Gastrocnemius medialis (tissue), 4 donors: ENCODE data around the gene SLC9B1. TPM values are rescaled to one million over a fixed set of nuclear protein-coding genes. Genes with fewer than 3 reads are reported as not detected.

Experiments used
- ATAC-seq, 2 donors: fragments of 150-250 bp; one replicate each; pipeline ENCODE4 v1.9.1; 2016
- DNase-seq, 2 donors: peaks; one replicate each; pipeline ENCODE4 v3.0.0-alpha.2; 2019
- H3K27ac ChIP-seq, 4 donors: fragments of 200-600 bp; sonication (generic); 1 replicate in 1 of 4; 2 replicates in 3 of 4; pipeline ENCODE4 v1.5.1; 2016 to 2018; ENCODE audit warnings: mild to moderate bottlenecking in 2 of 4, moderate library complexity in 1 of 4
- H3K27me3 ChIP-seq, 3 donors: fragments of 200-600 bp; sonication (generic) in 2 of 3; 1 replicate in 1 of 3; 2 replicates in 2 of 3; pipeline versions ENCODE4 v1.5.1 to v1.6.0; 2016 to 2019; ENCODE audit warnings: mild to moderate bottlenecking in 1 of 3, moderate library complexity in 1 of 3
- H3K36me3 ChIP-seq, 2 donors: fragments of 200-600 bp; sonication (generic) in 1 of 2; one replicate each; pipeline ENCODE4 v1.5.1; 2017 to 2018
- H3K4me1 ChIP-seq, 2 donors: fragments of 200-600 bp; sonication (generic) in 1 of 2; one replicate each; pipeline ENCODE4 v1.5.1; 2016 to 2017; ENCODE audit warnings: mild to moderate bottlenecking in 2 of 2
- H3K4me3 ChIP-seq, 4 donors: fragments of 200-600 bp; sonication (generic) in 3 of 4; 1 replicate in 1 of 4; 2 replicates in 3 of 4; pipeline ENCODE4 v1.5.1; 2016 to 2019; ENCODE audit warnings: mild to moderate bottlenecking in 2 of 4
- H3K9me3 ChIP-seq, 3 donors: fragments of 200-600 bp; sonication (generic) in 2 of 3; 1 replicate in 1 of 3; 2 replicates in 2 of 3; pipeline ENCODE4 v1.5.1; 2016 to 2019
- POLR2A ChIP-seq, 2 donors: fragments of 450-650 bp; IDR thresholded peaks; one replicate each; pipeline ENCODE4 v1.6.1; 2017; ENCODE audit warnings: antibody characterized with exemption in 2 of 2, mild to moderate bottlenecking in 2 of 2, moderate library complexity in 2 of 2
- in situ Hi-C, 4 donors: fragments of 200-750 bp; cut with MboI; loops; one replicate each; pipeline versions ENCODE4 v1.15.0 to v1.8.0; 2017; ENCODE audit warnings: low sequenced_read_pairs in 4 of 4
- intact Hi-C: fragments of 100-400 bp; cut with DNase I; formaldehyde crosslinking; loops from one replicate; pipeline ENCODE4 v1.15.1; 2023; ENCODE audit warnings: low total_unique reads
- total RNA-seq, 4 donors: library from RNA; depleted of rRNA; stranded (reverse); fragments of >200 nt; gene quantifications; one replicate each; pipeline versions ENCODE4 v1.1.0 to v1.2.3, GENCODE V29; 2016
- TF ChIP-seq, protein P1 (sequence below), 5 experiments: fragments of 450-650 bp in 3 of 5; fragments of 200-600 bp in 2 of 5; sonication (generic) in 2 of 5; IDR thresholded peaks in 4 of 5; conservative IDR thresholded peaks in 1 of 5; 1 replicate in 4 of 5; 2 replicates in 1 of 5; pipeline ENCODE4 v1.5.1; 2016 to 2019; ENCODE audit warnings: antibody characterized with exemption in 5 of 5, mild to moderate bottlenecking in 3 of 5, moderate library complexity in 3 of 5

Gene SLC9B1
- total RNA-seq, 4 donors from 2014 or later: not detected

DNA sequence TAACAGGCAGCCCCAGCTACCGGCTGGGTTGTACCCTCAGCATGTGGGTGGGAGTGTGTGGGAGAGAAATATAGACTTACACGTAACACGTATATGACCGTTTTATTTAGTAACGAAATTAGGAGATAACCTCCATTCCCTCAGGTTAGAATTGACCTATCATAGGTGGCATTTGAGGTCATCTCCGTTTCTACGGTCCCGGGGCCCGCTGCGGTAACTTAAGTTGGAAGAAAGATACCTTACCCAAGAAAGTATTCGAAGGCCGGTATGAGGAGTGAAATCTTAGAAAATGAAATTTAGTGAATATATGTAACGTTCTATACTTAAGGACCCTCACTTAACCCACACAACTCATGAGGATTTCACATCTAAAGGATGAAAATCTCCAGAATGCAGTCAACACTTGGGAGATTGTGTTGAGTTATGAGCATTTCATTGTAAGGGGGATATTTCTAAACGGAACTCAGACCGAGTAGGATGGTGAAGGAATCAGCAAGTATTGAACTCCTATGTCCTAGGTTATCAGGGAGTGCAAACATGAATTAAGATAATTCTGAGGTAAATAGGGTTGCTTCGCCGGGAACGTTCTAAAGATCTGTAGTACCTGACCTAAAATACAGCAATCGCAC is 149.8 kb downstream of the SLC9B1 start:
- in situ Hi-C loops: loop anchor here in 2 of 4 donors (5.0 to 25.0 kb wide), 3 partner anchors 37 to 145 kb away; partner anchors contain the start of genes MANBA (in 1 of the 2) and SLC9B1 (in 1 of the 2)
- Histone ChIP-seq H3K27me3 (no peaks in the 10 kb centered on the region), H3K27ac (peak overlapping the region; percentile 90 to 98 (median 92)), H3K36me3 (no peaks in the 10 kb centered on the region), H3K4me3 (peak overlapping the region; percentile 75 to 86 (median 76)), H3K9me3 (no peaks in the 10 kb centered on the region), H3K4me1 (peaks cover 10 to 15% of the 10 kb centered on the region in 2 donors)
- DNase-seq: no peak
- peak in 1 of 2 donors; percentile 7 for ATAC-seq
- intact Hi-C loops: loop anchor here (1.0 to 10.0 kb wide), 7 partner anchors 42 to 435 kb away; partner anchors contain the start of genes BDH2, MANBA, NFKB1 and SLC9B1
- TF ChIP-seq, protein P1, sequence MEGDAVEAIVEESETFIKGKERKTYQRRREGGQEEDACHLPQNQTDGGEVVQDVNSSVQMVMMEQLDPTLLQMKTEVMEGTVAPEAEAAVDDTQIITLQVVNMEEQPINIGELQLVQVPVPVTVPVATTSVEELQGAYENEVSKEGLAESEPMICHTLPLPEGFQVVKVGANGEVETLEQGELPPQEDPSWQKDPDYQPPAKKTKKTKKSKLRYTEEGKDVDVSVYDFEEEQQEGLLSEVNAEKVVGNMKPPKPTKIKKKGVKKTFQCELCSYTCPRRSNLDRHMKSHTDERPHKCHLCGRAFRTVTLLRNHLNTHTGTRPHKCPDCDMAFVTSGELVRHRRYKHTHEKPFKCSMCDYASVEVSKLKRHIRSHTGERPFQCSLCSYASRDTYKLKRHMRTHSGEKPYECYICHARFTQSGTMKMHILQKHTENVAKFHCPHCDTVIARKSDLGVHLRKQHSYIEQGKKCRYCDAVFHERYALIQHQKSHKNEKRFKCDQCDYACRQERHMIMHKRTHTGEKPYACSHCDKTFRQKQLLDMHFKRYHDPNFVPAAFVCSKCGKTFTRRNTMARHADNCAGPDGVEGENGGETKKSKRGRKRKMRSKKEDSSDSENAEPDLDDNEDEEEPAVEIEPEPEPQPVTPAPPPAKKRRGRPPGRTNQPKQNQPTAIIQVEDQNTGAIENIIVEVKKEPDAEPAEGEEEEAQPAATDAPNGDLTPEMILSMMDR (IDR thresholded peaks at IDR 0.05 in 4 of 5, conservative IDR thresholded peaks at IDR 0.05 in 1 of 5): no peak
- TF ChIP-seq POLR2A (IDR thresholded peaks at IDR 0.05): no peak

DNA sequence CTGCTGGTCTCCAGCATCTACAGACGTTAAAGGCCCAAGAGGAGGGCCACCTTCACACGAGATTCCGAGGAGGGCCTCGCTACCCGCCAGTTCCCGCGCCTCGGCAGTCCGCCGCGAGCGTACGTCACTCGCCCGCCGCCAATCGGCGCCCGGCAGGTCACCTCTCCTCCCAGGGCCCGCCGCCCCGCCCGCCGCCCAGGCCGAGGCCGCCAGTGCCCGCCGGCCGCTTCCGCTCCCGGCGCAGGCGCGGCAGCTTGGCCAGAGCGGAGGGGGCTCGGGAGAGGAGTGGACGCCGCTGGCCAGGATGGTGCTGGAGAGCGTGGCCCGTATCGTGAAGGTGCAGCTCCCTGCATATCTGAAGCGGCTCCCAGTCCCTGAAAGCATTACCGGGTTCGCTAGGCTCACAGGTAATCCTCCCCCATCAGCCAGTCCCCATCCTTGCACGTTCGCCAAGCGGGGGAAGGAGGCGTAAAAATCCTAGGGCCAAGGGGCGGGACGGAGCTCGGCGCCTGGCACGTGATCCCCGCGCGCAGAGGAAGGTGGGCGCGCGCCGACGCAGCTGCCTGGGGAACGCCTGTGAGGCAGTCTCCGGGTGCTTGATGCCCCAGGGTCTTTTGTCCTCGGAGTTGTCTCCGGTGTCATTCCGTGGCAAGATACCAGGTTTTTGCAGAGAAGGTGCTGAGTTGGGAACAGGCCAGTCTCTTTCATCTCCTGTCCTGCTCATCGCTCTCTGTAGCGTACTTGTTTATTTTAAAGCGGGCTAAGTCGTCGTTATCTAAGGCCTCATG is 150.5 kb downstream of the SLC9B1 start, which contains the start of gene CISD2:
Gene CISD2 (plus strand): TSS at position 212 of the 788 bp plus-strand sequence. CDS start 93 bp downstream, at position 305.
- Histone ChIP-seq H3K4me1 (peaks cover 10 to 15% of the 10 kb centered on the region in 2 donors), H3K9me3 (no peaks in the 10 kb centered on the region), H3K36me3 (no peaks in the 10 kb centered on the region), H3K27ac (peak within 1 kb of the TSS; percentile 90 to 98 (median 92)), H3K27me3 (no peaks in the 10 kb centered on the region), H3K4me3 (peak within 1 kb of the TSS; percentile 75 to 86 (median 76))
- in situ Hi-C loops (loop anchor here in 1 of 4 donors (25.0 kb wide), 1 partner anchor 107 kb away; the partner anchor contains the start of gene MANBA), intact Hi-C loops (loop anchor here (1.0 to 10.0 kb wide), 7 partner anchors 42 to 434 kb away; partner anchors contain the start of genes BDH2, MANBA, NFKB1 and SLC9B1)
- ATAC-seq (peak; percentile 93 to 95), DNase-seq (peak; percentile 84 to 85)
- TF ChIP-seq, protein P1 (IDR thresholded peaks at IDR 0.05 in 4 of 5, conservative IDR thresholded peaks at IDR 0.05 in 1 of 5): peak in 1 of 5 experiments; percentile 7
- peak; percentile 62 to 80 for TF ChIP-seq POLR2A (IDR thresholded peaks at IDR 0.05)

DNA sequence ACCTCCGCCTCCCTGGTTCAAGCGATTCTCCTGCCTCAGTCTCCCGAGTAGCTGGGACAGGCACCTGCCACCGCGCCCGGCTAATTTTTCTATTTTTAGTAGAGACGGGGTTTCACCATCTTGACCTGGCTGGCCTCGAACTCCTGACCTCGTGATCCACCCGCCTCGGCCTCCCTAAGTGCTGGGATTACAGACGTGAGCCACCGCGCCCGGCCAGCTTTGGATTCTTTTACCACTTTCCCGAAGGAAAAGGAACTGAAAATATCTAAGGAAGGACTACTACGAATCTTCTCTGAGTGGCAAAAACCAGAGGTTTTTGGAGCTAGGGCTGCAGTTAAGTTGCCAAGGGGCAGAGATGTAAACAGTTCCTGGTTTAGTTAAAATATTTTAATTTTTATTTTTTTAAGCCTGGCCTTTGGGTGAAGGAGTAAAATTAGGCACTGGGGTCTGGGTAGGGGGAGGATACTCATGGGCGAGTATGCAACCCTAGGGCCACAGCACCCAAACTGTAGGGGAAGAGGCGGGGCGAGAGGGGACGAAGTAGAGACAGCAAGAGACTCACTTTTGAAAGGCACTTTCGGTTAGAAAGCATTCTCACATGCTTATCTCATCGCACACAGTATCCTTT is 151.2 kb downstream of the SLC9B1 start:
- TF ChIP-seq, protein P1 (IDR thresholded peaks at IDR 0.05 in 4 of 5, conservative IDR thresholded peaks at IDR 0.05 in 1 of 5): no peak
- no peak for TF ChIP-seq POLR2A (IDR thresholded peaks at IDR 0.05)
- peak overlapping the region; percentile 90 to 98 (median 92) for H3K27ac ChIP-seq
- peak; percentile 70 to 71 for ATAC-seq
- peak overlapping the region; percentile 75 to 86 (median 76) for H3K4me3 ChIP-seq
- intact Hi-C loops (loop anchor here (2.0 to 10.0 kb wide), 6 partner anchors 107 to 433 kb away; partner anchors contain the start of genes BDH2, MANBA, NFKB1 and SLC9B1), in situ Hi-C loops (loop anchor here in 1 of 4 donors (25.0 kb wide), 1 partner anchor 106 kb away; the partner anchor contains the start of gene MANBA)
- no peaks in the 10 kb centered on the region for H3K9me3 ChIP-seq
- no peaks in the 10 kb centered on the region for H3K27me3 ChIP-seq
- DNase-seq: no peak
- peaks cover 10 to 15% of the 10 kb centered on the region in 2 donors for H3K4me1 ChIP-seq
- H3K36me3 ChIP-seq: no peaks in the 10 kb centered on the region
